ENCODE data around the gene ANKRD60.

ANKRD60 gene

DNA sequence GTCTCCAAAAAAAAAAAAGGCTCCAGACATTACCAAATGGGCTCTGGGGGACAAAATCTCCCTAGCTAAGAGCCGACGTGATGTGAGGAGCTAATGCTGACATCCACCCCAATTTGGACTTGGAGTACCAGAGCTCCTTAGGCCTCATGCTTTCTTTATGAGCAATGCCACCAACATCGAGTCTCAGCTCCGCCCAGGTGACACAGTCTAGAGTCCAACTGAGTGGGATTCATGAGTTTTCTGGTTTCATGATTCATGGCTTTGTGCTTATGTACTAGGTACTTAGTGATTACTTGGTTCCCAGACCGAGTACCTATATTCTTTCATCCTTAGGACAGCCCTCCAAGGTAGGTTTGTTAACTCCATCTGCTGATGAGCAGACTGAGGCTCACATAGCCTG, 4.4 kb downstream of the ANKRD60 start:
- DNase-seq (ENCODE audit: low read depth in 2 of 2), result no peak

DNA sequence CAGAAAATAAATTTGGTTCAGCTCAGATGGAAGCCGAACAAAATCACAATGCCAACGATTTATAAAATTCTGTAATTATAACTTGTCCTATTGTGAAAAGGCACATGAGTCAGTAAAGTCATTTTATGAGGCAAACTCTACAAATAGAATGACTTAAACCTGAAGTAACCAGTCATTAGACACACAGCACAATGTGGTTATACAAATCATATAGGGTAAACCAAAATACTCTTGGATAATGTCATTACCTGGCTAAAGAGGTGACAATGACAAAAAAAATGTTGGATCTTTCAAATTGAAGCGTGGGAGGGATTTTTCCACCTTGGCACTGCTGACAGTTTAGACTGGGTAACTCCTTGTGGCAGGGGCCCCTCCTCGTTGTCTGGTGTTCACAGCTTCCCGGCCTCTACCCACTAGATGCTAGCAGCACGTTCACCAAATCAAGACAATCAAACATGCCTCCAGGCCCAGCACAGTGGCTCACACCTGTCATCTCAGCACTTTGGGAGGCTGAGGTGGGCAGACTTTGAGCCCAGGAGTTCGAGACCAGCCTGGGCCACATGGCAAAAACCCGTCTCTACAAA, 5.0 kb downstream of the ANKRD60 start:
- DNase-seq (ENCODE audit: low read depth in 2 of 2), result no peak

DNA sequence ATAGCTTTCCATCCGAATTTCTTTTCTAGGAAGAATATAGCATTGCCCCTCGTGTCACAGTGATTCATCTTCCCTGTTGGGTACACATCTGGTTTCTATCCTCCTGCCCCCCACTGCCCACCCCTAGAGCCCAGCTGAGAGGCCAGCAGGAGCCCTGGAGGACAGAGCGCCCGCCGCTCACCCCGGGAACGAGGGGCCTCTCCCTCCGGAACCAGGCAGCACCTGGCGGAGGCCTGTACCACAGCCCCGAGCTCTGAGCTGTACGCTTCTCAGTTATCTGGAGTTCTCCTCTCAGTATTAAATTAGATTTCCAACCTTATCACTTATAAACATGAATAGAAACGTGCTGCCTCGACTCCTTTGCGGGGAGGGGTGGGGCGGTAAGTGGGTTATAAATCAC, 6.0 kb downstream of the ANKRD60 start:
- DNase-seq (ENCODE audit: low read depth in 2 of 2), result no peak

DNA sequence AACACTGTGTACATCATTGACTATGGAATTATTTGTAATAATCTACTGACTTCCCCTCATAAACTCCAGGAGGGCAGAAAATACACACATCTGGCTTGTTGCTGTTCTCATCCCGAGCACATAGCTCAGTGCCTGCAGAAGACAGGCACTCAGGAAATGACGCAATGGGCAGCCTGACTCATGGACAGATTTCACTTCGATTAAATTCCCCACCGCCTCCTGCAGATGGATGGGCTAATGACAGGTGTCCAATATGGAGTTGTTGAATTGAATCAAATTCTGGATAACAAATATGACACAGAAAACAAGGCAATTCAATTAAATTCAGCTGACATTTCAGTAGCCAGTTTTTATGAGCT, 9.1 kb downstream of the ANKRD60 start:
- no peak for DNase-seq (ENCODE audit: low read depth in 2 of 2)

DNA sequence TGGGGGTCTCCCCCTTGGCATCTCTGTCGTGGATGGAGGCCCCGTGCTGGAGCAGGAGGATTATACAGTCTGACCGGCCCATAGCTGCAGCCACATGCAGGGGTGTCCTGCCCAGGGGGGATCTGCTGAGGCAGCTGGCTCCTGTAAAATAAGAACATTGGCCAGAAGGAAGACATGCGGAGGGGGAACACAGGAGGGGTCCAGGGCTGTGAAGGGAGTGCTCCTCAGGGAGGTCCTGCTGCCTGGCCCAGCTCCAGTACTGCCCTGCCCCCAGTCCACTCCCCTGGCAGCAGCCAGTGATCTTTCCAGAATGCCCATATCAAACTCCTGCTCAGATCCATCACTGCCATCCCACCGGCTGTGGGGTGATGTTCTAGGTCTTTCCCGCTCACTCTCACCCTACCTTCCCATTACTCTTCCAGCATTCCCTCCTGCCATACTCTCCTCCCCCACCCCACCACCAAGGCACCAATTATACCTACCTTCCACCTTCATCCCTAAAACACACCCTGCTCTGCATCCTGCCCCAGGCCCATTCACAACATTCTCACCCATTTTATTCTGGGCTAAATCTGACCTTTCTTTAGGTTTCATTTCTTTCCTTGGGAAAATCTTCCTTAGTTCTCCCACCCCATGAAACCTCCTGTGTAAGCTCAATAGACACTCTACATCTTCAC, 9.7 kb downstream of the ANKRD60 start:
- no peak for DNase-seq (ENCODE audit: low read depth in 2 of 2)

DNA sequence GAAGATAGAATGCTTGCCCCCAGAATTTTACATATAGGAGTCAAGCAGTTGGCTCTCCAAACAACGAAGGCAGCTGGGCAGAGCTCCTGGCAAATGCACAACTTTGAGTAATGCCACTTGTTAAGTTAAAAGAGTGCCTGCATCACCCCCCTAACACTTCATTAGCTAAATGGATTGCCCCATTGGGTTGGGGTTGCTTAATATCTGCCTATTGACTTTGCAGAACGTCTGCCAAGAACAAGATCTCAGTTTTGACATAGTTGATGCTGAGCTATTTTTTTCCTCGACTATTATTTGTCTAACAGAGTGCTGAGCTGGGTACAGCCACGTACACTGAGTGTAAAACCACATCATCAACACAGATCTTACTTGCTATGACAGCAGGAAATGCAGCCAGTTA, 12.1 kb downstream of the ANKRD60 start:
- no peak for DNase-seq (ENCODE audit: low read depth in 2 of 2)

DNA sequence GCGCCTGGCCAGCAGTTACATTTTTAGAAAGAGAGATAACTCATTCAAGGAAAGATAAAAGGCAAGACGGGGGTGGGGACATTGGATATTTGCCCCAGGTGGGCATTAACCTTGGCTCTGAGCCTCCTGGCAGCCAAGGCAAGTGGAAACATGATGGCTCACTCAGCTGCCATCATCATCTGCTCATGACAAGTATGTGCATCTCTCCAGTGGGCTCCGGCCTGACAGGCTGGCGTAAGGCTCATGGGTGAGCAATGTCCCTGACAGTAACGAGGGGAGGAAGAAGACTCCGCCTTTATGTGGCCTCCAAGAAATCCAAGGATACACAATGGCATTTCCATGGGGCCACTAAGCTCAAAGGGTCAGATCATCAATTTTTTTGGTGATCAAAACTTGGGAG, 13.3 kb downstream of the ANKRD60 start:
- no peak for DNase-seq (ENCODE audit: low read depth in 2 of 2)

DNA sequence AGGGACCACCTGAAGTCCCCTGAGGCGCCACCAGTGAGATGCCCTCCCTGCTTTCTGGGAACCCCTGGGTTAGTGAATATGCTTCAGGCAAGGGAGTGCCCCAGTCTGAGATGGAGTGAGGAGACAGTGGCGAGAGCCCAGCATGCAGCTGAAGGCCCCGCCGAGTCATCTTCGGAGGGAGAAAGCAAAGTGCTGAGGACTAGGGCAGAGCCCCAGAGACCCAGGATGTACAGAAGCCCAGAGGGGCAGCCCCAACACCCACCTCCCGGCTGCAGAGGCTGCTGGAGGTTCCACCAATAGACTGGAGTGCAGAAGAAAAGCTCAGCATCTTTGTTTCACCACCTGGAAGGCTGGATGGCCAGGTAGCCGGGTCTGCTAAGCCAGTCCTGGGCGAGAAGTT, 14.1 kb downstream of the ANKRD60 start:
- no peak for DNase-seq (ENCODE audit: low read depth in 2 of 2)

DNA sequence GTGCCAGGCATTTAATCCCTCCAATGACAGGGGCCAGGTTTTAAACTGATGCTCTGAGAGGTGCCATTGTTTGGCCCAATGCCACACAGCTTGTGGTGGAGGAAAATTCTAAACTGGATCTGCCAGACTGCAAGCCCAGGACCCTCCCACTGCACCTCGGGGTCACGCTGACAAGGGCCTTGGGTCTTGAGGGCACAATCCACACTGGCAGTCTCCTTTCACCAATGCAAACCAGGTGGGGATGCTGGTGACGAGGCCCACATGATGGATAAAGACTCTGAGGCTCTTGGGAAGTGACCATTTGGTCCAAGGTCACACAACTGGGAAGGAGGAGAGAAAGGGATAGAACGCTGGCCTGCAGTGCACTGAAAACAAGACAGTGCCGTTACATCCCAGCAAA, 14.7 kb downstream of the ANKRD60 start:
- no peak for DNase-seq (ENCODE audit: low read depth in 2 of 2)

DNA sequence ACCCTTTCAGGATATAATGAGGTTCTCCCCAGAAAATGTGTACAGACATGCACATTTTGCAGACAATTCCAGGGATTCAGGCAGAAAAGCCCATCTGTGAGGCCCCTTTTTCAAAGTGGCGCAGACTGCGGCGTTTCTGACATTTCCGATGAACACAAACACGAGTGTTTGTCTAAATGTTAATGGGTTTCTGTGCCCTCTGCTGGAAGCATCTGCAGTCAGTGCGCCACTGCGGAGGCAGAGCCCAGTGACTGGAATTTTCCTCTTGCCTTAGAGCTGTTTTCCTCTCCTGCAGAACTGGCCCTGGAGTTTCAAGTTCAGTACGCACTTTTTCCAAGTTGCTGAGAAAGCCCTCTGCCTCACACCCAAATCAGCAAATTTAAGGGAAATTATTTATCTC, 15.3 kb downstream of the ANKRD60 start:
- no peak for DNase-seq (ENCODE audit: low read depth in 2 of 2)

DNA sequence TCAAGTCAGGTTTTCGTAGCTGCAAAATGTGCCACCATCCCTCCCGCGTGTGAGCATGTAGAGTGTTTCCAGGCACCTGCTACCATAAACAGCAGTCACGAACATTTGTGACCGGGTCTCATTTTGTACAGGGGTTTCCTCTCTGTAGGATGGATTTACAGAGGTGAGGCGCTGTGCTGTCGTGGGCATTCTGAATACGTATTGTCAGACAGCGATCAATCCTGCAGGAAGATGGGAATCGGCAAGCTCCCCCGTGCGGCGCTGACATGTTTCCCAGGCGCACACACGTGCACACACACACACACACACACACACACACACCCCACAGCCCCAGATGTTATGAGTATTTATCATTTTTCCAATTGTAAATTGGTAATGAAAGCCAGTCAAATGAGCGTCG, 15.8 kb downstream of the ANKRD60 start:
- DNase-seq (ENCODE audit: low read depth in 2 of 2), result no peak

DNA sequence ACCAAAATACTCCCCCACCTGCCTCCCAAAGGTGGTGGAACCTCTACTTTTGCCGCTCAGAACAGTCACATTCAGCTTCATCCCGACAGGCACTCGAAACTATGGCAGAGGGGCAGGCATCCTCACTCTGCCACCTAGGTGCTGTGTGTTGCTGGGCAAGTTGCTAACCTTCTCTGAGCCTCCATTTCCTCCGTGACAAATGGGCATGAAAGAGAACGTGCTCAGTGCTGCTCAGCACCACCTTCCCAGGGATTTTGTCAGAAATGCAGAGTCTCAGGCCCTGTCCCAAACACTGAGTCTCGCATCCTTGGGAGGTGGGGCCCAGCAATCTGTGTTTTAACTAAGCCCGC, 18.1 kb downstream of the ANKRD60 start:
- no peak for DNase-seq (ENCODE audit: low read depth in 2 of 2)

DNA sequence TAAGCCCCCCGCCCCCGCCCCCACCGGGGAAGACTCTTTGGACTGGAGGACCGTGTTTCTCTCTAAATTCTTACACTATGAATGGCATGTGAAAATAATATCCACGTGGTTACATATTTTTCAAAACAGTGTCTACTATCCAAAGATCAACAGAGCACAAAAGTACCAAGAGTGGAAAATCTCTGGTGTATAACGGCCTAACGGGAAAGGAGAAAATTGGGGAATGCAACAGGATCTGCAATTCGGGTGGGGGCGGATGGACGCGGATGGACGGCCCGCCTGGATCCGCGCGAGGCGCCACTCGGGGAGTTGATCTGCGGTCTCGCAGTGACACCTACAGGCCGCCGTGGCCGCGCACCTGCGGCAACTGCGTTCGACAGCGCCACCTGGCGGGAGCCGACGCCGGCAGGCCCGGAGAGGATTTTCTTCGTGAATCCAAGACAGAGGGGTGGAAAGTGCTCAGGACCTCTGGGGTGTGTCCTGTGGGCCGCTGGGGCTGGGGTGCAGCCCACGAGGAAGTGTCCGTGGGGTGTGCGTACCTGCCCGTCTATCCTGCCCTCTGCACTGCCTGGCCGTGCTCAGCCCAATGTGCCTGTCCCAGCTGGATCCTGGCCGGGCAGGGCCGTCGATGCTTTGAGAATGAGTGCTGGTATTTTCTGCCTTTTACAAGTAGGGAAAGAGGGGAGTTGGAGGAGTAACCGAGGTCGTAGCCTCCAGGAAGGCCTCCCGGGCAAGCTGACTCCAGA, 18.6 kb downstream of the ANKRD60 start:
- peak; percentile 89 to 90 for DNase-seq (ENCODE audit: low read depth in 2 of 2)

DNA sequence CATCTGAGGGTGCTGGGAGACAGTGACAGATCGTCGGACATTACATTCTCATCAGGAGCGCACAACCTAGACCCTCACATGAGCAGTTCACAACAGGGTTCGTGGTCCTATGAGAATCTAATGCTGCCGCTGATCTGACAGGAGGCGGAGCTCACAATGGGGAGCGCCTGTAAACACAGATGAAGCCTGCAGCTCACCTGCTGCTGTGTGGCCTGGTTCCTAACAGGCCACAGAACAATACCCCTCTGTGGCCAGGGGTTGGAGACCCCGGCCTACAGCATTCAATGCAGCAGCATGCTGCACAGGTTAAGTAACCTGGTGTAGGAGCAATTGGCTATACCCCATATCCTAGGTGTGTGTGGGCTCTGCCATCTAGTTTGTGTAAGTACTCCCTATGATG, 19.5 kb downstream of the ANKRD60 start:
- DNase-seq (ENCODE audit: low read depth in 2 of 2), result no peak

DNA sequence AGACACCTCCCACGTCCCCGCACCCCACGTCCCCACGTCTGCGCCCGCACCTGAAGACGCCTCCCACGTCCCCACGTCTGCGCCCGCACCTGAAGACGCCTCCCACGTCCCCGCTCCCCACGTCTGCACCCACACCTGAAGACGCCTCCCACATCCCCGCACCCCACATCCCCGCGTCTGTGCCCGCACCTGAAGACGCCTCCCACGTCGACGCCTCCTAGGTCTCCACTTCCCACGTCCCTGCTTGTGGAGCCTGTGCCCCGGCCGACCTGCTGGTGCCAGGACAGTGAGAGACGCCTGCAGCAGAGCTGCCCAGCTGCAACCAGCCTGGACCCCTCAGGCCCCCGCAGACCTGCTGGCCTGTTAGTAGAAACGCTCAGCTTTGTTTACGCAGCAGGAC, 22.6 kb downstream of the ANKRD60 start:
- no peak for DNase-seq (ENCODE audit: low read depth in 2 of 2)

DNA sequence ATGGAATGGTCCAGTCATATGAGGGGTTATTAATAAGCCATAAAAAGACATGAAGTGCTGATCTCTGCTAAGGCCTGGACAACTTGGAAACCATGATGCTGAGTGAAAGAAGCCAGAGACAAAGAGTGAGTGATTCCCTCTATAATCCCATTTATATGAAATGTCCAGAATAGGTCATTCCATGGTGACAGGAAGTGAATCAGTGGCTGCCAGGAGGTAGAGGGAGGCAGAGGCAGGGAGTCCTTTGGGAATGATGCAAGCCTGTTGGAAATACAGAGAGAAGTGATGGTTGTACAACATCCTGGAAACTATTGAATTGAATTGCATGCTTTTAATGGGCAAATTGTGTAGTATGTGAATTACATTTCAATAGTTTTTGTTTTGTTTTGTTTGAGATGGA, 26.4 kb downstream of the ANKRD60 start:
- no peak for DNase-seq (ENCODE audit: low read depth in 2 of 2)

DNA sequence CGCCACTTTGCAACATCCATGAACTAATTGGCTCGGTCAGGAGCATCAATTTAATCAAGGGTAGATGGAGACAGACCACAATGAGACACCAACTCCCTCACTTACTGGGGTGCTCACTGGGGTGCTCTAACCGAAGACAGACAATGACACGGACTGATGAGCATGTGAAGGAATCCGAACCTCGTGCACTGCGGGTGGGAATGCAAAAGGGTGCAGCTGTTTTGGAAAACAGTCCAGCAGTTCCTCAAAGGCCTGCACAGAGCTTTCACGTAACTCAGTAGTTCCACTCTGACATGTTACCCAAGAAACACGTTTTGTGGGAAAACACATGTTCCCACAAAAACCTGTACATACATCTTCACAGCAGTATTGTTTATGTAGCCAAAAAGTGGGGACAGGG, 26.8 kb downstream of the ANKRD60 start:
- no peak for DNase-seq (ENCODE audit: low read depth in 2 of 2)

DNA sequence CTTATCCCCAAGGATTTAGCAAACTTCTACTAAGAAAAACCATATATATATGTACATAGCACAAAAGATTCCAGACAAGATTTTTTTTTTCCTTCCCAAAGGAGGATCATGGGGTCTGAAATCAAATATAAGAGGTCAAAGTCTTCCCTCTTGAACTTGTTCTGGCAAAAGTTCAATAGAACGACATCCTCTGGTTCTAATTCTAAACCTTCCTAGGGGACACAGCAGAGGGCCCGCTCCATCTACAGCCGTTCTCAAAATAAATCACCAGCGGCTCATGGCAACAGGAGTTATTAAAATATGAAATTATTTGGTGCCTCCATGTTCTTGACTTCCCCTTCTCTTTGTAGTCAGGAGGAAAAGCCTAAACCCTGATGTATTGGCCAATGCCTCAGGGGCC, 29.0 kb downstream of the ANKRD60 start:
- DNase-seq (ENCODE audit: low read depth in 2 of 2), result no peak

DNA sequence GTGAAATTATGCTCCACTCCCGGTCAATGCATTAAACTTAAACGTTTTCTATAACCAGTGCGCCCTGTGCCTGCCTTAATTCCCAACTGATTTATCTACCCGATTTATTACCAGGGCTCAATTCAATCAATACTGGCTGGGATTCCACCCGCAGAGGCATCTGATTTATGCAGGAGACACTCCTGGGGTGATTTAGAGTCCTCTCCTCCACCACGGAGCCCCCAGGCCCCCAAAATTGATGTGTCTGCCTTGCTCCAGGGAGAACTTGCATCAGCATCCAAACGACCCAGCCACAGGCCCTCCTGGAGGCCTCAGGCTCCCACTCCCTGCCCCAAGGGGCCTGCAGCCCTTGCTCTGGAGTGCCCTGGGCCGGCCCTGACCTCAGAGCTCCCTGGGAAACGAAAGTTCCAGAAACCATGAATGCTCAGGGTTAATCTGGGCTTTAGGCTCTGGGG, 29.5 kb downstream of the ANKRD60 start:
- no peak for DNase-seq (ENCODE audit: low read depth in 2 of 2)

DNA sequence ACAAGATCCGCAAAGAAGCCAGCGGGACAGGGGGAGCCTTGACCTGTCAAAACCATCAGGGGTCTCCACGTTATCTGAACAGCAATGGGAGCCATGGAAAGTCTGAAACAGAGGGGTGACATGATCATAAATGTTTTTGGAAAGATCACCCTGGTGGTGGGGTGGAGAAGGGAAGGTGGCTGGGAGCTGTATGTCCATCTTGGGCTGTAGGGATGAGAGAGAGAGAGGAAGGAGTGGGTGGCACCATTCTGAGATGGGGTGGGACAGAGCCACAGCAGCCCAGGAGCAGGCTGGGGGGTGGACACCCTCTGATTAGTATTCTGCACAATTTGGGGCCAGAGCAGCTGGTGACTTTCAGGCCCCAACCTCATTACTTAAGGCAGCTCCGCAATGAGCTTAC, 30.1 kb downstream of the ANKRD60 start:
- DNase-seq (ENCODE audit: low read depth in 2 of 2), result no peak

DNA sequence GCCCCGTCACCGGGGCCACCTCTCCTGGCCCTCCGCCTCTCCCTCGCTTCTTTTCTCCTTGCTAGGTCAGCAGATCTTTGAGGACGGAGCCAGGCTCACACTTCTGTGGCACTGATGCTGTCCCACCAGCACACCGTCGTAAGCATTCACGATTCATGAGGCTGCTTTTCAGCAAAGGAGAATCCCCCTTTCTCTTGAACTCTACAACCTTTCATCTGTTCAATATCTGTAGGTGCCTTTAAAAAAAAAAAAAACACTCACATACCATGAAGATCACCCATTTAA, 31.3 kb downstream of the ANKRD60 start:
- no peak for DNase-seq (ENCODE audit: low read depth in 2 of 2)

DNA sequence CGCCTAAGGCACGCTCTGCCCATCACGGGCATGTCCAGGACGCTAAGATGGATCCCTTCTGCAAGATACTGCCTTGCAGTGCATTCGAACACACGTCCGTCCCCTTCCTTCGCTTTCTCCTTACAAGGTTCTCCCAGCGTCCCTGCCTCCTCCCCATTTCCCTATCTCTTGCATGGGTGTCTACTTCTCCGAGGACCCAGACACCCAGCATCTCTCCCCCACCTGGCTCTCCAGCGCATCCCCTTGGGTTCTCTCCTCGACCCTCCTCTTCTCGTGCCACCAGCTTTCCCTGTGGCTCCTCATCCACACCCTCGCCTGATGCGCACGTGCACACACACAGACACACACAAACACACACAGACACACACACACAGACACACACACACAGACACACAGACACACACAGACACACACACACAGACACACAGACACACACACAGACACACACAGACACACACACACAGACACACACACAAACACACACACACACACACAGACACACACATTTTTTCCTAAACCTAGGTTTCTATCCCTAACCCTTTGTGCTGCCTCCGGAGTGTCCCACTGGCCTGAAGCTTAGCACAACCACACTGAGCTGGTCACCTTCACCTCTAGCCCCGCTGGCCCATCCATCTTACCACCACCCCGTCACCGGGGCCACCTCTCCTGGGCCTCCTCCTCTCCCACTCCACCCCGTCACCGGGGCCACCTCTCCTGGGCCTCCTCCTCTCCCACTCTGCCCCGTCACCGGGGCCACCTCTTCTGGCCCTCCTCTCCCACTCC, 31.9 kb downstream of the ANKRD60 start:
- no peak for DNase-seq (ENCODE audit: low read depth in 2 of 2)

DNA sequence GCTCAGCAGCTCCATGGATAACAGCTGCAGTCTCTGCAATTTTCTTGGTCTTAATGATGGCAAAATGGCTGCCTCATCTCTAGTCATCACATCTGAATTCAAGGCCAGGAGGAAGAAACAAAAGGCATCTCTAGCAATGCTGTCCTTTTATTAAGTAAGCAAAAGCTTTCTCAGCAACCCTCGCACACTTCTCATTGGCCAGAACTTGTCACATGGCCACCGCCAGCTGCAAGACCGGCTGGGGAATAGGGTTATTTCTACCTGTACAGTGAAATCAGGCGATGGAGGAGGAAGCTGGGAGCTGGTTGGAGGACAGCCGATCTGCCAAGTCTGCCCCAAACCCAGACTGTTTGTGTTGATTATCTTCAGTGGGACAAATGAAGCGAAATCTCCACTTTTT, 33.4 kb downstream of the ANKRD60 start:
- DNase-seq (ENCODE audit: low read depth in 2 of 2), result no peak

All from stimulated activated CD4-positive, alpha-beta T cell treated with anti-CD3 and anti-CD28 coated beads, Interleukin-1b, Interleukin-23, amount 100 ng/mL, for 4 hours (primary cell).